Mucosa of descending colon (tissue), 3 donors: Measurements from ENCODE around the gene ATF7. TPM values are rescaled to one million over a fixed set of nuclear protein-coding genes. Genes with fewer than 3 reads are reported as not detected.
"Not testable (repeated sequence)": the region's sequence is repeated elsewhere in the genome, so short reads cannot be mapped to it uniquely, and the experiment has no call there.

Experiments used
- ATAC-seq: fragments of 200-7000 bp; cut with Tn5 transposase; one replicate; pipeline ENCODE4 v1.9.1; 2020; ENCODE audit warnings: mild to moderate bottlenecking, moderate library complexity
- DNase-seq, 3 donors: peaks; one replicate each; pipeline ENCODE4 v3.0.0-alpha.2; 2020
- H3K36me3 ChIP-seq: fragments of 200-600 bp; one replicate; pipeline ENCODE4 v1.8.0; 2021; ENCODE audit warnings: low read depth, mild to moderate bottlenecking
- H3K4me1 ChIP-seq: fragments of 200-600 bp; one replicate; pipeline ENCODE4 v1.8.0; 2021; ENCODE audit warnings: low read depth, mild to moderate bottlenecking
- H3K4me3 ChIP-seq: fragments of 200-600 bp; one replicate; pipeline ENCODE4 v1.8.0; 2021; ENCODE audit warnings: mild to moderate bottlenecking
- H3K9me3 ChIP-seq: fragments of 200-600 bp; one replicate; pipeline ENCODE4 v1.8.0; 2021; ENCODE audit warnings: mild to moderate bottlenecking
- CTCF ChIP-seq: fragments of 200-600 bp; IDR thresholded peaks from one replicate; pipeline ENCODE4 v1.8.0; 2022; ENCODE audit warnings: antibody characterized with exemption, mild to moderate bottlenecking
- intact Hi-C, 2 donors: fragments of 100-400 bp; cut with DNase I in 1 of 2; cut with micrococcal nuclease in 1 of 2; formaldehyde crosslinking; loops; one replicate each; pipeline versions ENCODE4 v1.11.0 to v1.11.1; 2022; cut with DNase I, micrococcal nuclease
- total RNA-seq, 3 donors: library from RNA; stranded (reverse); fragmentation: NEBNext Ultra II Directional in 2 of 3; extraction: Animal tissue kit (Norgen Biotek cat#: 25700) in 2 of 3; gene quantifications; one replicate each; pipeline versions ENCODE4 v1.2.1 to v1.2.4, GENCODE V29; 2021 to 2023
- donor health status: DM: no; HTN: no; CAD: no; lungs with moderate emphysema.
- donor health status: DM: no; HTN: no; CAD: no.
- donor health status: DM: no; HTN: yes; CAD: no.

Gene ATF7
- total RNA-seq, 3 donors from 2014 or later = 35.6 to 50.9 (median 42.8) TPM

- no peak overlapping the region for H3K4me3 ChIP-seq
- TF ChIP-seq CTCF = no peak
- no peaks in the 10 kb centered on the region for H3K36me3 ChIP-seq
- intact Hi-C loops = loop anchor here in 1 of 2 donors (10.0 kb wide), 1 partner anchor 123 kb away; the partner anchor contains the start of gene ATP5MC2
- no peaks in the 10 kb centered on the region for H3K4me1 ChIP-seq
- ATAC-seq = no peak
- no peak for DNase-seq
- H3K9me3 ChIP-seq = no peaks in the 10 kb centered on the region
Measured at GRCh38 chr12:53551889-53552291, 74.3 kb downstream of the ATF7 start.

GRCh38 chr12:53550595-53550994, 75.6 kb downstream of the ATF7 start:
- Histone ChIP-seq H3K36me3 (no peaks in the 10 kb centered on the region), H3K4me3 (no peak overlapping the region), H3K9me3 (no peaks in the 10 kb centered on the region), H3K4me1 (no peaks in the 10 kb centered on the region)
- no peak for TF ChIP-seq CTCF
- DNase-seq (no peak), ATAC-seq (peak; percentile 61)
- intact Hi-C loops = loop anchor here in 1 of 2 donors (10.0 kb wide), 1 partner anchor 124 kb away; the partner anchor contains the start of gene ATP5MC2

- intact Hi-C loops = loop anchor here in 1 of 2 donors (10.0 kb wide), 1 partner anchor 125 kb away; the partner anchor contains the start of gene ATP5MC2
- ATAC-seq, H3K9me3 ChIP-seq, H3K36me3 ChIP-seq, H3K4me1 ChIP-seq, DNase-seq, H3K4me3 ChIP-seq: not testable (repeated sequence)
Measured at GRCh38 chr12:53550131-53550530, 76.1 kb downstream of the ATF7 start.

GRCh38 chr12:53548354-53548753, 77.8 kb downstream of the ATF7 start:
- H3K4me3 ChIP-seq, H3K9me3 ChIP-seq, ATAC-seq, H3K4me1 ChIP-seq, H3K36me3 ChIP-seq, DNase-seq: not testable (repeated sequence)
- intact Hi-C loops = loop anchor here in 1 of 2 donors (10.0 kb wide), 1 partner anchor 126 kb away; the partner anchor contains the start of gene ATP5MC2

- H3K4me1 ChIP-seq = peaks cover 9% of the 10 kb centered on the region
- no peaks in the 10 kb centered on the region for H3K36me3 ChIP-seq
- H3K4me3 ChIP-seq = no peak overlapping the region
- DNase-seq = peak in 2 of 3 donors; percentile 57 to 68
- intact Hi-C loops = loop anchor here in 1 of 2 donors (10.0 kb wide), 1 partner anchor 131 kb away; the partner anchor contains the start of gene ATP5MC2
- H3K9me3 ChIP-seq = no peaks in the 10 kb centered on the region
- peak; percentile 90 for ATAC-seq
- TF ChIP-seq CTCF = peak; percentile 55
Measured at GRCh38 chr12:53543539-53543938, 82.6 kb downstream of the ATF7 start.

- TF ChIP-seq CTCF = no peak
- intact Hi-C loops = no loop called here
- Histone ChIP-seq H3K9me3 (no peaks in the 10 kb centered on the region), H3K4me3 (no peak overlapping the region), H3K4me1 (peaks cover 9% of the 10 kb centered on the region), H3K36me3 (no peaks in the 10 kb centered on the region)
- DNase-seq = no peak
- ATAC-seq = no peak
Measured at GRCh38 chr12:53539526-53539925, 86.7 kb downstream of the ATF7 start.
